ENCODE results near the gene CNOT11.

Gene CNOT11

DNA sequence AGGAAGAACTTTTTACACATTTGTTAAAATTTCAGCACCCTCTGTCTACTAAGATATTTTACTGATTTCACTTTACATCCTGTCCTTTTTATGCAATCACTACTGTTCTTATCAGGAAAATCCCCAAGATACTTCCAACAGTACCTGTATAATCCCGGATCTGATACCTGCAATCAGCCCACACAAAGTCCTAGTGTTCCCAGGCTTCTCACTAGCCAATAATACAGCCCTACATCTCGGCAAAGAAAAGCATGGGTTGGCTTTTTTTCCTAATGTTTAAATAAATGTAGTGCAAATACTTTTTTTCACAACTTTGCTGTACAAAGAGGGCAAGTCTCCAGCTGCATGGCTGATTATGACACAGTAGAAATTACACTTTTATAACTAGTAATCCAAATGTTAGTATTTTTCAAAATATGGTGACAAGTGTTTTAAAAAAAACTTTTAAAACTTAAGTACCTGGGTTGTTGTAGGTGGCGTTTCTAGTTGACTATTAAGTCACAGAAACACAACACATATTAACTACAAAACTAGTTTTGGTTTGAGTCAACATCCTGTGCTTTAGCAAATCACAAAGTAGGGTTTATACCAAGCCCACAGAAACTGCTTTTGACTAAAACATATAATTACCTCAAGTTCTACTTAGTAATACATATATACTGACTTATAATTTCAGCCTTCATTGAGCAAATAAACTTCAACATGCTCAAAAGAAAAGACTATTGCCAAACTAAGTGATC lies 19.5 kb downstream of the CNOT11 start:
- TF ChIP-seq, protein P1, sequence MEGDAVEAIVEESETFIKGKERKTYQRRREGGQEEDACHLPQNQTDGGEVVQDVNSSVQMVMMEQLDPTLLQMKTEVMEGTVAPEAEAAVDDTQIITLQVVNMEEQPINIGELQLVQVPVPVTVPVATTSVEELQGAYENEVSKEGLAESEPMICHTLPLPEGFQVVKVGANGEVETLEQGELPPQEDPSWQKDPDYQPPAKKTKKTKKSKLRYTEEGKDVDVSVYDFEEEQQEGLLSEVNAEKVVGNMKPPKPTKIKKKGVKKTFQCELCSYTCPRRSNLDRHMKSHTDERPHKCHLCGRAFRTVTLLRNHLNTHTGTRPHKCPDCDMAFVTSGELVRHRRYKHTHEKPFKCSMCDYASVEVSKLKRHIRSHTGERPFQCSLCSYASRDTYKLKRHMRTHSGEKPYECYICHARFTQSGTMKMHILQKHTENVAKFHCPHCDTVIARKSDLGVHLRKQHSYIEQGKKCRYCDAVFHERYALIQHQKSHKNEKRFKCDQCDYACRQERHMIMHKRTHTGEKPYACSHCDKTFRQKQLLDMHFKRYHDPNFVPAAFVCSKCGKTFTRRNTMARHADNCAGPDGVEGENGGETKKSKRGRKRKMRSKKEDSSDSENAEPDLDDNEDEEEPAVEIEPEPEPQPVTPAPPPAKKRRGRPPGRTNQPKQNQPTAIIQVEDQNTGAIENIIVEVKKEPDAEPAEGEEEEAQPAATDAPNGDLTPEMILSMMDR (IDR thresholded peaks at IDR 0.05; ENCODE audit: low read depth, low read length, missing control alignments), result no peak

DNA sequence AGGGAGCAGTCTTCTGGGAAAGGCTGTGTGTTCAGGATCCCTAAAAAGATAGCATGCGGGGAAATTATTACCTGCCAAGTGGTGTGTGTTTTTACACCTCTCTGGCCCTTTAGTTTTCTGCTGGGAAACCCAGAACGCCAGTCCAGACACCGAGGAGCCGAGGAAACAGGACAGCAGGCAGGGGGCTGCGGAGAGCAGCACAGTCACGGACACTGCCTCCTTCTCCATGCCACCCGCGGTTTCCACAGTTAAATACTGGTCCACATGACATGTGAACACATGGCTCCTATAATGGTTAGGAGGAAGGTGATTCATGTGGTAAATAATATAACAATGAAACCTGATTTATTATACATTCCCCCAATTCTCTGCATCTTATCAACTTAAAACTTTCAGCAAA lies 20.4 kb downstream of the CNOT11 start:
- DNase-seq (ENCODE audit: low read depth), result no peak
- TF ChIP-seq, protein P1 (IDR thresholded peaks at IDR 0.05; ENCODE audit: low read depth, low read length, missing control alignments), result no peak

More for the DNA sequence above, 19.5 kb downstream of the CNOT11 start:
- peak; percentile 60 for DNase-seq (ENCODE audit: low read depth)
- no peak overlapping the region for H3K4me3 ChIP-seq (ENCODE audit: low read depth, low read length)

DNA sequence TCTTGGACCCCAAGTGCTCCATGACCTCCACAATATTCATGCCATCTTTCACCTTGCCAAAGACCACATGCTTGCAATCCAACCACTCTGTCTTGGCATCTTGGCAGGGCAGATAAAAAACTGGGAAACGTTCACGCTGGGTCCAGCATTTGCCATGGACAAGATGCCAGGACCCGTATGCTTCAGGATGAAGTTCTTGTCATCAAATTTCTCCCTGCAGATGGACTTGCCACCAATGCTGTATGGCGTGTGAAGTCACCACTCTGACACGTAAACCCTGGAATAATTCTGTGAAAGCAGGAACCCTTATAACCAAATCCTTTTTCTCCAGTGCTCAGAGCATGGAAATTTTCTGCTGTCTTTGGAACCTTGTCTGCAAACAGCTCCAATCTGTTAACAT lies 21.5 kb downstream of the CNOT11 start:
- no peak overlapping the region for H3K4me3 ChIP-seq (ENCODE audit: low read depth, low read length)
- TF ChIP-seq, protein P1 (IDR thresholded peaks at IDR 0.05; ENCODE audit: low read depth, low read length, missing control alignments), result no peak
- no peak for DNase-seq (ENCODE audit: low read depth)

More for the DNA sequence above, 20.4 kb downstream of the CNOT11 start:
- no peak overlapping the region for H3K4me3 ChIP-seq (ENCODE audit: low read depth, low read length)

DNA sequence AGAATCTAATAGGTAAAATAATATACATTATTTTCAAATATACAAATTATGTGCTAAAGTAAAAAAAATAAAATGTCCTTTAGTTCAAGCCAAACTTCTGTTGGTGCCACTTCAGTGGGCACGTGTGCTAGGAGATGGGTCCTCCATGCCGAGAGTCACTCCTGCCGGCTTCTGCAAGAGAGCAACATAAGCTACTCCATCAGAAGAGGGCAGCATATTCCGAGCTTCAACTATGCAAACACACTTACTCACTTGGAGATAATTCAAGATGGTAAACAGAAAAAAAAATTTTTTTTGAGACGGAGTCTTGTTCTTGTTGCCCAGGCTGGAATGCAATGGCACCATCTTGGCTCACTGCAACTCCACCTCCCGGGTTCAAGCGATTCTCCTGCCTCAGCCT lies 24.4 kb downstream of the CNOT11 start:
- no peak for DNase-seq (ENCODE audit: low read depth)
- TF ChIP-seq, protein P1 (IDR thresholded peaks at IDR 0.05; ENCODE audit: low read depth, low read length, missing control alignments), result no peak

DNA sequence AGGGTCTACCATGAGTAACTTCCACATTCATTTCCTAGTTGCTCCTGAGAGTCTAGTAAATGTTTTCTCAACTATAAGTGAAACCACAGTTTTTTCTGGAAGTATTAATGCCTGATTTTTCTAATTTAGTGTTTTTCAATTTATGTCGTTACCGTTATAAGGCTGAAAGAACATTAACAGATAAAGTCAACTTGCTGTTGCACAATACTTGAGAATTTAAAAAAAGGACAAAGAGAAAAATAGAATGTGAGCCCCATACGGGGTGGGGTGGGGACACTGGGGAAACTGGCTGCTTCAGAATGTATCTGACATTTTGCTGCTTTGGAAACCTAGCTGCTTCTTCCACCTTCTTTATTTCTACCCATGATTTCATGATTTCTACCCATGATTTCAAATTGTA lies 26.2 kb downstream of the CNOT11 start:
- H3K4me3 ChIP-seq (ENCODE audit: low read depth, low read length), result no peak overlapping the region
- TF ChIP-seq, protein P1 (IDR thresholded peaks at IDR 0.05; ENCODE audit: low read depth, low read length, missing control alignments), result no peak
- DNase-seq (ENCODE audit: low read depth), result no peak

More for the DNA sequence above, 24.4 kb downstream of the CNOT11 start:
- H3K4me3 ChIP-seq (ENCODE audit: low read depth, low read length), result no peak overlapping the region

DNA sequence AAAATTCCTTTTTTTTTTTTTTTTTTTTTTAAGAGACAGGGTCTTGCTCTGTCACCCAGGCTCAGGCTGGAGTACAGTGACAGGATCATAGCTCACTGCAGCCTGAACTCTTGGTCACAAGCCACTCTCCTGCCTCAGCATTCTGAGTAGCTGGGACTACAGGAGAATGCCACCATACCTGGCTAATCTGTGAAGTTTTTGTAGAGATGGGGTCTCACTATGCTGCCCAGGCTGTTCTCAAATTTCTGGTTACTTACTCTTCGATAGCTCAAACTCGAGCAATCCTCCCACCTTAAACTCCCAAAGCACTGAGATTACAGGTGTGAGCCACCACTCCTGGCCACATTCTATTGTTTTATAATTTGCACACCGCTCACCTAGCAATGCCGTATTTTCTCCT lies 28.8 kb downstream of the CNOT11 start:
- DNase-seq (ENCODE audit: low read depth), result no peak
- H3K4me3 ChIP-seq (ENCODE audit: low read depth, low read length), result no peak overlapping the region
- TF ChIP-seq, protein P1 (IDR thresholded peaks at IDR 0.05; ENCODE audit: low read depth, low read length, missing control alignments), result no peak

DNA sequence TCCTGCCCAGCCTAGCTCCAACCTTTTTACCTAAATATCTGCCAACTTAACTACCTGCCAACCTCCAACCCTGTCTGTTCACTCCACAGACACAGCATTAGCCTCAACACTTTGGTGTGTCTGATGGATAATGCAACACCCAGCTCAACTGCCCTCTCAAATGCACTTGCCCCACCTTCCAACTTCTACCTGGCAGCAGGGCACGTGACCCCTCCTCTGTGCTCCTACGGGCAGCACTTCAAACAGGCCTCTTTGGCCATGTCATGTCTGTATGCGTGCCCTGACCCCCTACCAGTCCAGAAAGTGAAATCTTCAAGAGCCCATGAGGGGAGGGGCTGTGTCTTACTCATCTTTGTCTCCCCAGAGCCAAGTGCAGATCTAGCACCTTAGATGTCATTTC lies 30.3 kb downstream of the CNOT11 start:
- H3K4me3 ChIP-seq (ENCODE audit: low read depth, low read length), result no peak overlapping the region
- TF ChIP-seq, protein P1 (IDR thresholded peaks at IDR 0.05; ENCODE audit: low read depth, low read length, missing control alignments), result no peak
- DNase-seq (ENCODE audit: low read depth), result no peak

All from GM12864 (cell line).